Testis (tissue), 2 donors: ENCODE results near the gene ACP1.

Experiments used
- CTCF ChIP-seq, 3 experiments: fragments of 450-650 bp in 2 of 3; fragments of 200-600 bp in 1 of 3; sonication (generic) in 1 of 3; IDR thresholded peaks; one replicate each; pipeline ENCODE4 v1.5.1; 2016 to 2019; ENCODE audit warnings: antibody characterized with exemption in 3 of 3, mild to moderate bottlenecking in 2 of 3, moderate library complexity in 1 of 3
- POLR2A ChIP-seq: fragments of 450-650 bp; IDR thresholded peaks from one replicate; pipeline ENCODE4 v1.6.1; 2017; ENCODE audit warnings: antibody characterized with exemption, mild to moderate bottlenecking, moderate library complexity

GRCh38 chr2:287471-287885 is 22.7 kb downstream of the ACP1 start:
- TF ChIP-seq CTCF (IDR thresholded peaks at IDR 0.05) (no peak), POLR2A (no peak)
